ENCODE data around the gene AKT2.
"Not testable (repeated sequence)": the region's sequence is repeated elsewhere in the genome, so short reads cannot be mapped to it uniquely, and the experiment has no call there.

AKT2 gene

DNA sequence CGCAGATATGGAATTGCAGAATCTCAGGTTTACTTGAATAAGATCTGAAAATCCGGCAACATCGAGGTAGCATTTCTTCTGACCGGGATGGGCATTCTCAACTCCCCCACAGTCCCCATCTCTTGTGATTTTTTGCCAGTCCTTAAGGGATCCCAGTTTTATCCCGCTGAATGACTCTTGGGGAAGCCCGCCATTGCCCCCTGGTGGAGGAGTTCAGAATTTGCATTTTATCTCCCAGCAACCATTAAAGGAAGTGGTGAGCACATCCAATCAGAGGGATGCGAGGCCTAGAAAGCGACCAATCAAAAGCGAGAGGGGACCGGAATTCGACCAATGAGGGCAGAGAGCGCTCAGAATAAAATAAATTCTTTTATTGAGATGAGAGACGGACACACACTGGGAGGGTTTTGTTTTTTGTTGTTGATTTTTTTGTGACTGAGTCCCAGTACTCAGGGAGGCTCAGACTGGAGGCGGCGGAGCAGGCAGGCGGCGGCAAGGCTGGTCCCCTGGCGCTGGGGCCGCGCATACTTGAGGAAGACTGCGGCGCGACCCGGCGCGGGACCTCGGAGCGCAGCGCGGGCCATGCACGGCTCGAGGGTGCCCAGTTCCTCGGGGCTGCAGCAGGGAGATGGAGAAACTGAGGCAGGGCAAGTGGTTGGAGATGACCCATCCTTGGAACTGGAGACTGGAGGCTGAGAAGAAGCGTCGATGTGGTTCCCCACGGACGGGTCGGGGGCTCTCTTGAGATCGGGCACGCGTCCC, 63.1 kb downstream of the AKT2 start:
- no peaks in the 10 kb centered on the region for H3K36me3 ChIP-seq (ENCODE audit: insufficient read depth, low read length)
- no peaks in the 10 kb centered on the region for H3K4me1 ChIP-seq (ENCODE audit: insufficient read depth, low read length)
- no peaks in the 10 kb centered on the region for H3K9me3 ChIP-seq (ENCODE audit: insufficient read depth, low read depth, low read length)
- WGBS, result 82% methylated on average over 41 of the region's 41 CpGs
- no peak overlapping the region for H3K27ac ChIP-seq (ENCODE audit: low read depth, low read length)
- no peak overlapping the region for H3K9ac ChIP-seq (ENCODE audit: low read depth, low read length)
- no peak overlapping the region for H3K4me3 ChIP-seq (ENCODE audit: low read length)
- peaks cover 30% of the 10 kb centered on the region for H3K27me3 ChIP-seq (ENCODE audit: insufficient read depth, low read length)

DNA sequence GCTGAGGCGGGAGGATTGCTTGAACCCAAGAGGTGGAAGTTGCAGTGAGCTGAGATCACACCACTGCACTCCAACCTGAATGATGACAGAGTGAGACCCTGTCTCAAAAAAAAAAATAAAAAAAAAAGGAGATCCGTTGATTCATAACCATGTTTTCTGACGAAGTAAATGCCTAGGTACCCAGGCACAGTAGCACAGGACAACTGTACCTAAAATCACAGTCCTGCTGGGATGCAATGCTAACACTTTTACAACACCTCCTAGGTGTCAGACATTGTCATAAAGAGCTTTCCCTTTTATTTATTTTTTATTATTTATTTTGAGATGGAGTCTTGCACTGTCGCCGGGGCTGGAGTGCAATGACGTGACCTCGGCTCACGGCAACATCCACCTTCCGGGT, 64.5 kb downstream of the AKT2 start:
- Histone ChIP-seq H3K36me3 (ENCODE audit: insufficient read depth, low read length) (no peaks in the 10 kb centered on the region), H3K4me1 (ENCODE audit: insufficient read depth, low read length) (no peaks in the 10 kb centered on the region), H3K9me3 (ENCODE audit: insufficient read depth, low read depth, low read length) (no peaks in the 10 kb centered on the region), H3K27me3 (ENCODE audit: insufficient read depth, low read length) (peaks cover 40% of the 10 kb centered on the region), H3K27ac (ENCODE audit: low read depth, low read length) (no peak overlapping the region), H3K4me3 (ENCODE audit: low read length) (no peak overlapping the region), H3K9ac (ENCODE audit: low read depth, low read length) (no peak overlapping the region)
- 92% methylated on average over 9 of the region's 9 CpGs for WGBS

DNA sequence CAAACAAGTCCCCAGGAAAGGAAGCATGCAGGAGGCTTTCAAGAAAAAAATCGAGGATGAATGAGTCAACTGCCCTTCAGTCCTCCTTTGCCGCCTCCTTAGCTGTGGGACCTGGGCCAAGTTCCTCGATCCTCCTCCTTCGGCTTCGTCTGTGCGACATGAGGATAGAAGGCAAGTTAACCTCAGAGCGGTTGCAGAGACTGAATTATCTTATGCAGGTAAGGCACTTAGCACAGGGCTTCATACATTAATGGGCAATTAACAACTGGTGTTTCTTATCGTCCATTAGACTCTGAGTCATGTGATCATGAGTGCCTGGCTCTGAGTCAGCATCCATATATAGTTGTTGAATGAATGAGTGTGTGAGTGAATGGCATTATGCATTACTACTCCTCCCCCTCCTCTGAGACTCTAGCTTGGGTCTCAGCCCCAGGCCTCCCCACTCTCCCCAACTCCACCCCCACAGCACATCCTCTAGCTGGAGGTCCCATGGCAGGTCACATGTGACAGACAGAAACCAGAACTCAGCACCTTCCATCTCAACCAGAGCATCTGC, 65.3 kb downstream of the AKT2 start:
- Histone ChIP-seq H3K4me1 (ENCODE audit: insufficient read depth, low read length) (no peaks in the 10 kb centered on the region), H3K9me3 (ENCODE audit: insufficient read depth, low read depth, low read length) (no peaks in the 10 kb centered on the region), H3K27ac (ENCODE audit: low read depth, low read length) (no peak overlapping the region), H3K4me3 (ENCODE audit: low read length) (no peak overlapping the region), H3K27me3 (ENCODE audit: insufficient read depth, low read length) (peaks cover 40% of the 10 kb centered on the region), H3K36me3 (ENCODE audit: insufficient read depth, low read length) (no peaks in the 10 kb centered on the region), H3K9ac (ENCODE audit: low read depth, low read length) (no peak overlapping the region)
- 55% methylated on average over 8 of the region's 8 CpGs for WGBS

DNA sequence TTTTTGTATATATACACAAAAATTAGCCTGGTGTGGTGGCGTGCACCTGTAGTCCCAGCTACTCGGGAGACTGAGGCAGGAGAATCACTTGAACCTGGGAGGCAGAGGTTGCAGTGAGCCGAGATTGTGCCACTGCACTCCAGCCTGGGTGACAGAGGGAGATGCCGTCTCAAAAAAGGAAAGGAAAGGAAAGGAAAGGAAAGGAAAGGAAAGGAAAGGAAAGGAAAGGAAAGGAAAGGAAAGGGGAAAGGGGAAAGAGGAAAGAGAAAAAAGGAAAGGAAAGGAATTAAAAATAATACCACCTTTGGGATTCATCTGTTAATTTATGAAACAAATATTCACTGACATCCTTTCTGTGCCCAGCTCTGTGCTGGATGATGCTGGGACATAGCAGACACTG, 66.1 kb downstream of the AKT2 start:
- 91% methylated on average over 4 of the region's 4 CpGs for WGBS
- peaks cover 40% of the 10 kb centered on the region for H3K27me3 ChIP-seq (ENCODE audit: insufficient read depth, low read length)
- H3K9me3 ChIP-seq (ENCODE audit: insufficient read depth, low read depth, low read length); H3K27ac ChIP-seq (ENCODE audit: low read depth, low read length); H3K36me3 ChIP-seq (ENCODE audit: insufficient read depth, low read length); H3K4me3 ChIP-seq (ENCODE audit: low read length); H3K9ac ChIP-seq (ENCODE audit: low read depth, low read length); H3K4me1 ChIP-seq (ENCODE audit: insufficient read depth, low read length): not testable (repeated sequence)

DNA sequence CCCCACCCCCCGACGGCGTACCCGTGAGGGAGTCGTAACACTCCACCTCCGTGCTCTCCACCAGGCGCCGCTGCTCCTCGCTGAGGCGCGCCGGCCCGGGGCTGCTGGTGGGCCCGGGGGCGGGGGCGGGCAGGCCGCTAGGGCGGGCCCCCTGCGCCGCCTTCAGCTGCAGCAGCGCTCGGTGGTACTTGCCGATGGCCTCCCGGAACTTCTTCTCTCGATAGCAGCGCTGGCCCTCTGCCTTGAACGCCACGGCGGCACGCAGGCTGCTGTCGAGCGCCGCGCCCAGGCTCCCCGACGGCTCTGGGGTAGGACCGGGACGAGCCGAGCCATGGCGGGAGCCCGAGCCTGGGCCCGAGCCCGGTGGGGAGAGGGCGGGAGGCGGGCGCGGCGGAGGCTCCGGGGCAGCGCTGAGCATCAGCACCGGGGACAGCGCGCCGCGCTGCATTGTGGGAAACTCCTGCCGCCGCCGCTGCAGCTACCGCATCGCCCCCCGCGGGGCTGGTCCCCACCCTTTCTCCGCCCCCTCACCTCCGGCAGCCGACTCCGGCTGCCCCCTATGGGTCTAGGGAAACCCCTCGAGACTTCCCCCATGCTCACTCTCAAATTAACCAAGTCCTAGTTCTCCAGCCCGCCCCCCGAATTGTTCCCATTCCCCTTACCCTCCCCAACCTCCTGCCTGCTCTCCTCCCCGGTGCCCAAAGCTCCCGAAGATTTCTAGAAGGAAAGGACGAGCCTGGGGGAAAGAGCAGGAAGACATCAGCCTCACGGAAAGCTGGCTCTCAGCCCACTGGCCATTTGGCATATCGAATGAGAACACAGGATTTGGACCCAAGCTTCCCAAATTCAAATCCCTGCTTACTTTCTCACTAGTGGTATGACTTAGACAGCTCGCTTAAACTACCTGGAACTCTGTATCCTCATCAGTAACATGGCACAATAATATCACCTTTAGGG, 66.9 kb downstream of the AKT2 start, which contains the start of gene TTC9B:
TSS of gene TTC9B (minus strand) at position 451 of the 957 bp plus-strand sequence. CDS start at position 448, 3 bp downstream.
- peaks cover 40% of the 10 kb centered on the region for H3K27me3 ChIP-seq (ENCODE audit: insufficient read depth, low read length)
- no peaks in the 10 kb centered on the region for H3K4me1 ChIP-seq (ENCODE audit: insufficient read depth, low read length)
- H3K9ac ChIP-seq (ENCODE audit: low read depth, low read length), result no peak within 1 kb of the TSS
- H3K4me3 ChIP-seq (ENCODE audit: low read length), result peak within 1 kb of the TSS; percentile 19; the same call in 1 of the 2 replicates
- no peak within 1 kb of the TSS for H3K27ac ChIP-seq (ENCODE audit: low read depth, low read length)
- H3K36me3 ChIP-seq (ENCODE audit: insufficient read depth, low read length), result no peaks in the 10 kb centered on the region
- WGBS, result 7% methylated on average over 75 of the region's 75 CpGs
- no peaks in the 10 kb centered on the region for H3K9me3 ChIP-seq (ENCODE audit: insufficient read depth, low read depth, low read length)

DNA sequence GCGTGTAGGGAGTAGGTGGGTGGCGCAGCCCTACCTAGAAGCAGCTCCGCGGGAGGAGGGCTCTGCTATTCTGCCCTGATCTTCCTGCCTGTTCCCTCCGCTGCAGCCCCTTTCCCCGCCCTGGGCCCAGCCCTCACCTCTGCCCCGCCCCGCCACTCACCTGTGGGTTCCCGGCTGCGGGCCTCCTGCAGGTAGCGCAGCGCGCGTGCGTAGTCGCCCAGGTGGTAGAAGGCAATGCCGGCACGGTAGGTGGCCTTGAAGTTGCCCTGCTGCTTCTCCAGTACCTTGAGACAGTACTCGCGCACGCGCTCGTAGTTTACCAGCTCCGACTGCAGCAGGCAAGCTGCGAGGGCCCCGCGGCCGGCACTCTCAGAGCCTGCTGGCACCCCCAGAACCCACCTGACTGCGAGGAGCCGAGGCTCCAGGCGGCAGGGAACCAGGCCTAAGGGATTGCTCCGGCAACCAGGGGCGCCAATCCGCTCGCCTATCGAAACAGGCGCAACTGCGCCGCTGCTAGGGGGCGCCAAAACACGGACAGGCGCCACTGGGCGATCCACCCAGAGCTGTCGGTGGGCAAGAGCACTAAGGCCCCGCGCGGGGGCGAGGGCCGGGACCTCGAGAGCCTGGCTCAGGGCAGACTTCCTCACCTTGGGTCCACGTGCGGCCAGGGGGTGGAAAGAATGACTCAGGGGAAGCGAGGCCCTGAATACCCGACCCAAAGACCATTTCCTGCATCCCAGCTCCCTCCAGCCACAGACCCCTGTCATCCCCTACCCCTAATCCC, 67.9 kb downstream of the AKT2 start:
- Histone ChIP-seq H3K27ac (ENCODE audit: low read depth, low read length) (no peak overlapping the region), H3K4me1 (ENCODE audit: insufficient read depth, low read length) (no peaks in the 10 kb centered on the region), H3K4me3 (ENCODE audit: low read length) (peak overlapping the region; percentile 19; the same call in 1 of the 2 replicates), H3K27me3 (ENCODE audit: insufficient read depth, low read length) (peaks cover 40% of the 10 kb centered on the region), H3K9me3 (ENCODE audit: insufficient read depth, low read depth, low read length) (no peaks in the 10 kb centered on the region), H3K36me3 (ENCODE audit: insufficient read depth, low read length) (no peaks in the 10 kb centered on the region), H3K9ac (ENCODE audit: low read depth, low read length) (no peak overlapping the region)
- WGBS, result 57% methylated on average over 54 of the region's 54 CpGs

DNA sequence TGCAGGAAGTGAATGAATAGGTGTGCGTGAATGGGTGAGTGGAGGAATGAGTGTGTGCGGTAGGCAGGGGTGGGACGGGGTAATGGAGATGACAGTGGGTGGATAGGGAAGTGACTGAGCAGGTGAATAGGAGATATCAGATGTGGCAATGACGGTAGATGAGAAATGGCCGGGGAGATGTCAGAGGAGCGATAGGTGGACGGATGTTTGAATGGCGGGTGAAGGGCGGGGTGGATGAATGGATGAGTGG, 68.4 kb downstream of the AKT2 start:
- H3K27me3 ChIP-seq (ENCODE audit: insufficient read depth, low read length), result peaks cover 40% of the 10 kb centered on the region
- H3K4me3 ChIP-seq (ENCODE audit: low read length), result peak overlapping the region; percentile 19; the same call in 1 of the 2 replicates
- H3K9ac ChIP-seq (ENCODE audit: low read depth, low read length), result no peak overlapping the region
- H3K27ac ChIP-seq (ENCODE audit: low read depth, low read length), result no peak overlapping the region
- H3K36me3 ChIP-seq (ENCODE audit: insufficient read depth, low read length), result no peaks in the 10 kb centered on the region
- H3K4me1 ChIP-seq (ENCODE audit: insufficient read depth, low read length), result no peaks in the 10 kb centered on the region
- 84% methylated on average over 9 of the region's 9 CpGs for WGBS
- H3K9me3 ChIP-seq (ENCODE audit: insufficient read depth, low read depth, low read length), result no peaks in the 10 kb centered on the region

DNA sequence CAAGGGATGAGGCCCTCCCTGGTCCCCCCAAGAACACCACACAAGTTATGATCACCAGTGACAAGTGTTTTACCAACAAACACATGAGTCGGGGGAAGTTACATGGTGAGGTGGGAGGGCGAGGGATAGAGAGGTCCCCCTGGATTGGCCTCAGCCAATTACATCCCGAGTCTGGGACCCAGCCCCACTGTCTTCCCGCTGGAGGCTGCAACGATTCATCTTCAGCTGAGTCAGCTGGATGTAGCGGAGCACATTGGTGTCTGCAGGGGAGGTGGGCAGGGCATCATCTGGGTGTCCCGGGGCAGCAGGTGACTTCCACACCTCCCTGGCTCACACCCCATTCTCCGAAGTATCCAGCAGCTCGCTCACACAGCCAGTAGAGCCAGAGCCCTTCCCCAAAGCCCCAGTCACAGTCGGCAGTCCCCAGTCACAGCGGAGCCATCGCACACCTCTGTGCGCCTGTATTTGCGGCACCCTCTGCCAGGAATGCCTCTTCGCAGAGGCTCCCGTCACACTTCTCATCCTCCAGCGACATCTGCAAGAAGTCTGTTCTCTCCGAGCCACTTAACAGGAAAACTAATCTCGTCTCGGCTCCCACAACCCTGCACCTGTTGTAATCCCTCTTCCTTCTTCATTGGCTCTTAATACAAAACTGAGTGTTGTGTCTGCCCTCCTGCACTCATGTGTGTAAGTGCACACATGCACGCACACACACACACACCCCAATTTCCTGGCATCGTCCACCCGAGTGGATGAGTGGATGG, 69.0 kb downstream of the AKT2 start:
- WGBS, result 85% methylated on average over 23 of the region's 23 CpGs
- Histone ChIP-seq H3K9me3 (ENCODE audit: insufficient read depth, low read depth, low read length) (no peaks in the 10 kb centered on the region), H3K4me1 (ENCODE audit: insufficient read depth, low read length) (no peaks in the 10 kb centered on the region), H3K4me3 (ENCODE audit: low read length) (no peak overlapping the region), H3K36me3 (ENCODE audit: insufficient read depth, low read length) (no peaks in the 10 kb centered on the region), H3K27ac (ENCODE audit: low read depth, low read length) (no peak overlapping the region), H3K27me3 (ENCODE audit: insufficient read depth, low read length) (peaks cover 40% of the 10 kb centered on the region), H3K9ac (ENCODE audit: low read depth, low read length) (no peak overlapping the region)

DNA sequence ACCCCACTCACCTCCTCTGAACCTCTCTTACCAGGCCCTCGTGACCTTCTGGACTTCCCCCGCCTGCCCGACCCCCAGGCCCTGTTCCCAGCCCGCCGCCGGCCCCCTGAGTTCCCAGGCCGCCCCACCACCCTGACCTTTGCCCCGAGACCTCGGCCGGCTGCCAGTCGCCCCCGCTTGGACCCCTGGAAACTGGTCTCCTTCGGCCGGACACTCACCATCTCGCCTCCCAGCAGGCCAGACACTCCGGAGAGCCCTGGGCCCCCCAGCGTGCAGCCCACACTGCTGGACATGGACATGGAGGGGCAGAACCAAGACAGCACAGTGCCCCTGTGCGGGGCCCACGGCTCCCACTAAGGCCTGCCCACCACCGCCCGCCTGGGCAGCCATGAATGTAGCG, 70.2 kb downstream of the AKT2 start:
- no peaks in the 10 kb centered on the region for H3K36me3 ChIP-seq (ENCODE audit: insufficient read depth, low read length)
- no peak overlapping the region for H3K4me3 ChIP-seq (ENCODE audit: low read length)
- H3K27me3 ChIP-seq (ENCODE audit: insufficient read depth, low read length), result peaks cover 31% of the 10 kb centered on the region
- H3K9me3 ChIP-seq (ENCODE audit: insufficient read depth, low read depth, low read length), result no peaks in the 10 kb centered on the region
- WGBS, result 95% methylated on average over 22 of the region's 22 CpGs
- H3K9ac ChIP-seq (ENCODE audit: low read depth, low read length), result no peak overlapping the region
- H3K27ac ChIP-seq (ENCODE audit: low read depth, low read length), result no peak overlapping the region
- no peaks in the 10 kb centered on the region for H3K4me1 ChIP-seq (ENCODE audit: insufficient read depth, low read length)

DNA sequence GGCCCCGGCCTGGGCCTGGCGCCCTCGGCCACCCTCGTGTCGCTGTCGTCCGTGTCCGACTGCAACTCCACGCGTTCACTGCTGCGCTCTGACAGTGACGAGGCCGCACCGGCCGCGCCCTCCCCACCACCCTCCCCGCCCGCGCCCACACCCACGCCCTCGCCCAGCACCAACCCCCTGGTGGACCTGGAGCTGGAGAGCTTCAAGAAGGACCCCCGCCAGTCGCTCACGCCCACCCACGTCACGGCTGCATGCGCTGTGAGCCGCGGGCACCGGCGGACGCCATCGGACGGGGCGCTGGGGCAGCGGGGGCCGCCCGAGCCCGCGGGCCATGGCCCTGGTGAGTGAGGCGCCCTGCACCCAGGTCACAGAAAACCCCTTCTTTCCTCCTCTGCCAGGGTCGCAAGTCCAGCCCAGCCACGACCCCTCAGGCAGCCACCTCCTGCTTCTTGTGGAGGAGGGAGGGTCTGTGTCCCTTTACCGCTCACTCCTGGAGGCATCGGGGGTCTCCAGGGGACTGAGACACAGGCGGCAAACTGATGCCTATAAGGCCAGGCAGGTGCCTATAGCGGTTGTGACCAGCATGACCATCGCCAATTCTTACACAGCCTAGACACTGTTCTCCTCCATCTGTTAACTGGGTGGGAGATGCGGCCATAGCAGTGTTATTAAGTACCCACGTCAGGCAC, 71.1 kb downstream of the AKT2 start:
- H3K4me1 ChIP-seq (ENCODE audit: insufficient read depth, low read length), result no peaks in the 10 kb centered on the region
- H3K27me3 ChIP-seq (ENCODE audit: insufficient read depth, low read length), result peaks cover 22% of the 10 kb centered on the region
- 95% methylated on average over 50 of the region's 50 CpGs for WGBS
- no peaks in the 10 kb centered on the region for H3K9me3 ChIP-seq (ENCODE audit: insufficient read depth, low read depth, low read length)
- 0 out of 2 replicates have a peak, but pooled peaks cover under 1% of the 10 kb centered on the region for H3K36me3 ChIP-seq (ENCODE audit: insufficient read depth, low read length)
- H3K4me3 ChIP-seq (ENCODE audit: low read length), result no peak overlapping the region
- no peak overlapping the region for H3K9ac ChIP-seq (ENCODE audit: low read depth, low read length)
- H3K27ac ChIP-seq (ENCODE audit: low read depth, low read length), result no peak overlapping the region
